Loucy (cell line): ENCODE results near the gene TMIGD3.
A peak's percentile ranks its signal among the peaks of the same experiment; 100 is the strongest.

Experiments used
- H2AFZ ChIP-seq: fragments of 200-600 bp; sonication (generic); 2 replicates; pipeline ENCODE4 v1.6.0; 2016; ENCODE audit warnings: antibody characterized with exemption, mild to moderate bottlenecking, low read length, moderate library complexity
- H3F3A ChIP-seq: fragments of 200-600 bp; 2 replicates; pipeline ENCODE4 v1.6.0; 2016; ENCODE audit warnings: antibody characterized with exemption, low read depth, mild to moderate bottlenecking
- H3K27me3 ChIP-seq: fragments of 200-600 bp; sonication (generic); 2 replicates; pipeline ENCODE4 v1.6.1; 2014; ENCODE audit warnings: low read length, mild to moderate bottlenecking; ENCODE audit not compliant: insufficient read depth, poor library complexity, severe bottlenecking
- H3K36me3 ChIP-seq: fragments of 200-600 bp; sonication (generic); 2 replicates; pipeline ENCODE4 v1.6.1; 2016; ENCODE audit warnings: low read length; ENCODE audit not compliant: insufficient read depth
- H3K4me1 ChIP-seq: fragments of 200-600 bp; sonication (generic); 2 replicates; pipeline ENCODE4 v1.5.1; 2014; ENCODE audit warnings: low read length, mild to moderate bottlenecking; ENCODE audit not compliant: insufficient read depth, poor library complexity, severe bottlenecking
- H3K4me2 ChIP-seq: fragments of 200-600 bp; sonication (generic); 2 replicates; pipeline ENCODE4 v1.6.0; 2014; ENCODE audit warnings: antibody characterized with exemption, low read length, low read depth, mild to moderate bottlenecking; ENCODE audit not compliant: poor library complexity, severe bottlenecking
- H3K4me3 ChIP-seq: fragments of 200-600 bp; sonication (generic); 2 replicates; pipeline ENCODE4 v1.5.1; 2014; ENCODE audit warnings: low read length, mild to moderate bottlenecking, mixed read lengths; ENCODE audit not compliant: poor library complexity, severe bottlenecking
- H3K79me2 ChIP-seq: fragments of 200-600 bp; sonication (generic); 2 replicates; pipeline ENCODE4 v1.6.1; 2014; ENCODE audit warnings: low read length; ENCODE audit not compliant: insufficient read depth
- H3K9ac ChIP-seq: fragments of 200-600 bp; sonication (generic); 2 replicates; pipeline ENCODE4 v1.6.0; 2014; ENCODE audit warnings: mild to moderate bottlenecking, low read depth, low read length, moderate library complexity; ENCODE audit not compliant: poor library complexity, severe bottlenecking
- H3K9me2 ChIP-seq: fragments of 200-600 bp; sonication (generic); replicated peaks from 2 replicates; pipeline ENCODE4 v1.6.1; 2016; ENCODE audit warnings: low read depth, low read length, mixed read lengths
- H3K9me3 ChIP-seq: fragments of 200-600 bp; sonication (generic); 2 replicates; pipeline ENCODE4 v1.6.1; 2014; ENCODE audit warnings: mild to moderate bottlenecking, antibody characterized with exemption, low read length, low read depth; ENCODE audit not compliant: insufficient read depth
- H4K20me1 ChIP-seq: fragments of 200-600 bp; sonication (generic); 2 replicates; pipeline ENCODE4 v1.6.0; 2014; ENCODE audit warnings: antibody characterized with exemption, low read length, mild to moderate bottlenecking; ENCODE audit not compliant: insufficient read depth, poor library complexity, severe bottlenecking
- EZH2phosphoT487 ChIP-seq: fragments of 200-600 bp; IDR thresholded peaks from 2 replicates; pipeline ENCODE4 v1.6.1; 2018; ENCODE audit warnings: antibody characterized with exemption, mild to moderate bottlenecking, moderate library complexity, borderline replicate concordance
- TF ChIP-seq, protein P1 (sequence below): fragments of 200-600 bp; sonication (generic); conservative IDR thresholded peaks from 2 replicates; pipeline ENCODE4 v1.5.1; 2014; ENCODE audit warnings: mild to moderate bottlenecking, antibody characterized with exemption, low read length

TMIGD3 gene

DNA sequence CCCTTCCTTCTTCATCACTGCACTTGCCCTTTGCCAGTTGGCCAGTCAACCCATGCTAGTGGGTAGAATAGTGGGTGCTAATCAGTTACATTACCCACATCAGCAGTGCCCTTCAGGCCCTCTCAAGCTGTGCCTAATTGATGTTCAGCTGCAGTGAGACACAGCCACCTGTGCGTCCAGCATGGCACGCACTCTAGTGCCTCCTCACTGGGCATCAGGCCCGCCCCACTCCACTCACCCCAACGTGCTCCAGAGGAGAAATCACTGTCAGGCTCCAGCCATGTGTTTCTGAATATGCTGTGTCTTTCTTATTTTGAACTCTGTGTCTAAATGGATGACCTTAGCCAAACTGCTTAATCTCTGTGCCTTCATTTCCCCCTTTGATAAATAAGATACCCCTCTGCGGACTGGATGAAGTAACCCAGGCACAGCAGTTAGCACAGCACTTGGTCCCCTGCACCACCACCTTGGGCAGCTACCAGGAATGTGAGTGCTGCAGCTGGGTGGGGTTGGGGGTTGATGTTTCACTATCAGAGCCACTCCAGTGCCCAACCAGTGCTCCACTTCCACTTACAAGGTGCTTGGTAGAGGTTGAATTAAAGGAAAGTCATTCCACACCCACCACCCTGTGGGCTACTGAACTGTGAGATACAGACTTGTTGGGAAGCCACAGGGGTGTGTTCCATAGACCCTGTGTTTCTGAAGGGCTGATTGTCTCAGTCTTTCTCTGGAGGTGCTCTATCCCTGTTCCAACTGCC, 8.9 kb upstream of the TMIGD3 start:
- peak overlapping the region; percentile 76 for H3K4me3 ChIP-seq
- no peaks in the 10 kb centered on the region for H4K20me1 ChIP-seq
- peaks cover 18% of the 10 kb centered on the region; the same call in 1 of the 2 replicates for H3K79me2 ChIP-seq
- H2AFZ ChIP-seq = no peak overlapping the region
- H3F3A ChIP-seq = peaks cover 14% of the 10 kb centered on the region
- H3K9me2 ChIP-seq = no peaks in the 10 kb centered on the region
- H3K9ac ChIP-seq = peak overlapping the region; percentile 83
- H3K4me1 ChIP-seq = peaks cover 65% of the 10 kb centered on the region
- peak overlapping the region; percentile 85 for H3K4me2 ChIP-seq
- H3K36me3 ChIP-seq = no peaks in the 10 kb centered on the region
- no peaks in the 10 kb centered on the region for H3K9me3 ChIP-seq
- TF ChIP-seq, protein P1, sequence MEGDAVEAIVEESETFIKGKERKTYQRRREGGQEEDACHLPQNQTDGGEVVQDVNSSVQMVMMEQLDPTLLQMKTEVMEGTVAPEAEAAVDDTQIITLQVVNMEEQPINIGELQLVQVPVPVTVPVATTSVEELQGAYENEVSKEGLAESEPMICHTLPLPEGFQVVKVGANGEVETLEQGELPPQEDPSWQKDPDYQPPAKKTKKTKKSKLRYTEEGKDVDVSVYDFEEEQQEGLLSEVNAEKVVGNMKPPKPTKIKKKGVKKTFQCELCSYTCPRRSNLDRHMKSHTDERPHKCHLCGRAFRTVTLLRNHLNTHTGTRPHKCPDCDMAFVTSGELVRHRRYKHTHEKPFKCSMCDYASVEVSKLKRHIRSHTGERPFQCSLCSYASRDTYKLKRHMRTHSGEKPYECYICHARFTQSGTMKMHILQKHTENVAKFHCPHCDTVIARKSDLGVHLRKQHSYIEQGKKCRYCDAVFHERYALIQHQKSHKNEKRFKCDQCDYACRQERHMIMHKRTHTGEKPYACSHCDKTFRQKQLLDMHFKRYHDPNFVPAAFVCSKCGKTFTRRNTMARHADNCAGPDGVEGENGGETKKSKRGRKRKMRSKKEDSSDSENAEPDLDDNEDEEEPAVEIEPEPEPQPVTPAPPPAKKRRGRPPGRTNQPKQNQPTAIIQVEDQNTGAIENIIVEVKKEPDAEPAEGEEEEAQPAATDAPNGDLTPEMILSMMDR = no peak
- no peak for TF ChIP-seq EZH2phosphoT487
- no peaks in the 10 kb centered on the region for H3K27me3 ChIP-seq

GRCh38 chr1:111511370-111511769, 7.9 kb upstream of the TMIGD3 start:
- Histone ChIP-seq H3K4me3 (no peak overlapping the region), H3K9me2 (no peaks in the 10 kb centered on the region), H3K4me2 (peak overlapping the region; percentile 25), H3K9ac (peak overlapping the region; percentile 5), H4K20me1 (no peaks in the 10 kb centered on the region), H3K79me2 (peaks cover 18% of the 10 kb centered on the region; the same call in 1 of the 2 replicates), H3K9me3 (no peaks in the 10 kb centered on the region), H3K36me3 (no peaks in the 10 kb centered on the region), H2AFZ (no peak overlapping the region), H3K4me1 (peaks cover 61% of the 10 kb centered on the region), H3F3A (peaks cover 12% of the 10 kb centered on the region), H3K27me3 (no peaks in the 10 kb centered on the region)
- TF ChIP-seq, protein P1 = no peak
- TF ChIP-seq EZH2phosphoT487 = no peak

- H3F3A ChIP-seq = peaks cover 16% of the 10 kb centered on the region
- H3K4me3 ChIP-seq = no peak overlapping the region
- no peaks in the 10 kb centered on the region for H3K27me3 ChIP-seq
- no peaks in the 10 kb centered on the region for H4K20me1 ChIP-seq
- no peaks in the 10 kb centered on the region for H3K9me2 ChIP-seq
- H3K79me2 ChIP-seq = peaks cover 11% of the 10 kb centered on the region; the same call in 1 of the 2 replicates
- no peak overlapping the region for H2AFZ ChIP-seq
- peaks cover 74% of the 10 kb centered on the region for H3K4me1 ChIP-seq
- H3K36me3 ChIP-seq = no peaks in the 10 kb centered on the region
- H3K9ac ChIP-seq = no peak overlapping the region
- H3K4me2 ChIP-seq = no peak overlapping the region
- no peaks in the 10 kb centered on the region for H3K9me3 ChIP-seq
- TF ChIP-seq EZH2phosphoT487 = no peak
- TF ChIP-seq, protein P1 = no peak
Measured at GRCh38 chr1:111509997-111510375, 6.6 kb upstream of the TMIGD3 start.
